Nephron progenitor cell (in vitro differentiated cells): Measurements from ENCODE around the gene PYROXD2.

Experiments
- DNase-seq: peaks from one replicate; pipeline ENCODE4 v3.0.0; 2021
- H3K27ac Mint-ChIP-seq: 2 replicates; pipeline ENCODE4 v1.8.0; 2021; ENCODE audit warnings: mild to moderate bottlenecking, moderate library complexity, mixed read lengths
- H3K27me3 Mint-ChIP-seq: 2 replicates; pipeline ENCODE4 v1.8.0; 2021; ENCODE audit warnings: mild to moderate bottlenecking, low read depth, mixed read lengths; ENCODE audit not compliant: poor library complexity
- H3K36me3 Mint-ChIP-seq: 2 replicates; pipeline ENCODE4 v1.8.0; 2021; ENCODE audit warnings: low read depth, mixed read lengths
- H3K4me1 Mint-ChIP-seq: 2 replicates; pipeline ENCODE4 v1.8.0; 2021; ENCODE audit warnings: mixed read lengths
- H3K4me3 Mint-ChIP-seq: 2 replicates; pipeline ENCODE4 v1.8.0; 2021; ENCODE audit warnings: mild to moderate bottlenecking, moderate library complexity, mixed read lengths
- H3K9me3 Mint-ChIP-seq: 2 replicates; pipeline ENCODE4 v1.8.0; 2021; ENCODE audit warnings: mild to moderate bottlenecking, moderate library complexity, mixed read lengths
- TF ChIP-seq, protein P1 (sequence below): fragments of 200-600 bp; sonication (generic); IDR thresholded peaks from 2 replicates; pipeline ENCODE4 v1.5.0; 2021; ENCODE audit warnings: antibody characterized with exemption

Gene PYROXD2

DNA sequence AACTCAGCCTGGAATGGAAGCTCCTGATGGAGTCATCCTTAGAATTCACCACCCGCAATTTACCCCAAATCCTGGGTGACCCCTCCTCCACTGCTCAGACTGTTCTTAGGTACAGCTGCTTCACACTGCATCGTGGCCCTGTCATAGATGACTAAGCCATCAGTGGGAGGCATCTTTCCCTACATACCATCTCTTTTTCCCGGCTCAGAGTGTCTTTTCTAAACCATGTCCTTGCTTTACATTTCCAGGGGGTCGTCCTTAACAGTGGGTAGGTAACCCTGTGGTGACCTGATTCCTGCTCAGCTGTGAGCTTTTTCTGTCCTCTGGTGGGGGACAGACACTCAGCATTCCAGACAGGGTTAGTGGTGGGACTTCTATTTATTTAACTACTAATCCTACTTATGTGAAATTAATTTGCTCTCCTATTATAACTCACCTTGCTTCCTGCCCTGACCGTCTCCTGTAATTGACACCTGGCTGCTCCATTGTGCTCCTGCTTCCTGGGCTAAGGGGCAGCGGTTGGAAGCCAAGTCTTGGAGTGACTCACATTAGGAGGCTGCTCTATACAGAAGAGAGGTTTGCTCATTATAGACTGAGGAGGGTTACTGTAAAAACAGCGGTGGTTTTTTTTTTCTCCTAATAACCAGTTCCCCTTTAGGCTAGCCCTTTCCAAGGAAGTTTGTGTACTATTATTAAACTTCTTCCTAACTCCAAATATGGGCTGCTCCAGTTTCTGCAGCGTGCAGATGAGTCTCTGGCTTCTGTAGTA is 40.6 kb downstream of the PYROXD2 start:
- Mint-ChIP-seq H3K9me3 (peaks cover 4% of the 10 kb centered on the region), H3K36me3 (peaks cover 4% of the 10 kb centered on the region), H3K4me3 (no peak overlapping the region), H3K4me1 (peaks cover 75% of the 10 kb centered on the region), H3K27ac (no peak overlapping the region), H3K27me3 (peaks cover 20% of the 10 kb centered on the region)
- TF ChIP-seq, protein P1, sequence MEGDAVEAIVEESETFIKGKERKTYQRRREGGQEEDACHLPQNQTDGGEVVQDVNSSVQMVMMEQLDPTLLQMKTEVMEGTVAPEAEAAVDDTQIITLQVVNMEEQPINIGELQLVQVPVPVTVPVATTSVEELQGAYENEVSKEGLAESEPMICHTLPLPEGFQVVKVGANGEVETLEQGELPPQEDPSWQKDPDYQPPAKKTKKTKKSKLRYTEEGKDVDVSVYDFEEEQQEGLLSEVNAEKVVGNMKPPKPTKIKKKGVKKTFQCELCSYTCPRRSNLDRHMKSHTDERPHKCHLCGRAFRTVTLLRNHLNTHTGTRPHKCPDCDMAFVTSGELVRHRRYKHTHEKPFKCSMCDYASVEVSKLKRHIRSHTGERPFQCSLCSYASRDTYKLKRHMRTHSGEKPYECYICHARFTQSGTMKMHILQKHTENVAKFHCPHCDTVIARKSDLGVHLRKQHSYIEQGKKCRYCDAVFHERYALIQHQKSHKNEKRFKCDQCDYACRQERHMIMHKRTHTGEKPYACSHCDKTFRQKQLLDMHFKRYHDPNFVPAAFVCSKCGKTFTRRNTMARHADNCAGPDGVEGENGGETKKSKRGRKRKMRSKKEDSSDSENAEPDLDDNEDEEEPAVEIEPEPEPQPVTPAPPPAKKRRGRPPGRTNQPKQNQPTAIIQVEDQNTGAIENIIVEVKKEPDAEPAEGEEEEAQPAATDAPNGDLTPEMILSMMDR, result no peak
- DNase-seq, result no peak

GRCh38 chr10:98373260-98374040 is 41.5 kb downstream of the PYROXD2 start:
- Mint-ChIP-seq H3K36me3 (peaks cover 4% of the 10 kb centered on the region), H3K27me3 (peaks cover 16% of the 10 kb centered on the region), H3K4me3 (no peak overlapping the region), H3K27ac (no peak overlapping the region), H3K4me1 (peaks cover 78% of the 10 kb centered on the region), H3K9me3 (peaks cover 5% of the 10 kb centered on the region)
- no peak for DNase-seq
- TF ChIP-seq, protein P1, result no peak

DNA sequence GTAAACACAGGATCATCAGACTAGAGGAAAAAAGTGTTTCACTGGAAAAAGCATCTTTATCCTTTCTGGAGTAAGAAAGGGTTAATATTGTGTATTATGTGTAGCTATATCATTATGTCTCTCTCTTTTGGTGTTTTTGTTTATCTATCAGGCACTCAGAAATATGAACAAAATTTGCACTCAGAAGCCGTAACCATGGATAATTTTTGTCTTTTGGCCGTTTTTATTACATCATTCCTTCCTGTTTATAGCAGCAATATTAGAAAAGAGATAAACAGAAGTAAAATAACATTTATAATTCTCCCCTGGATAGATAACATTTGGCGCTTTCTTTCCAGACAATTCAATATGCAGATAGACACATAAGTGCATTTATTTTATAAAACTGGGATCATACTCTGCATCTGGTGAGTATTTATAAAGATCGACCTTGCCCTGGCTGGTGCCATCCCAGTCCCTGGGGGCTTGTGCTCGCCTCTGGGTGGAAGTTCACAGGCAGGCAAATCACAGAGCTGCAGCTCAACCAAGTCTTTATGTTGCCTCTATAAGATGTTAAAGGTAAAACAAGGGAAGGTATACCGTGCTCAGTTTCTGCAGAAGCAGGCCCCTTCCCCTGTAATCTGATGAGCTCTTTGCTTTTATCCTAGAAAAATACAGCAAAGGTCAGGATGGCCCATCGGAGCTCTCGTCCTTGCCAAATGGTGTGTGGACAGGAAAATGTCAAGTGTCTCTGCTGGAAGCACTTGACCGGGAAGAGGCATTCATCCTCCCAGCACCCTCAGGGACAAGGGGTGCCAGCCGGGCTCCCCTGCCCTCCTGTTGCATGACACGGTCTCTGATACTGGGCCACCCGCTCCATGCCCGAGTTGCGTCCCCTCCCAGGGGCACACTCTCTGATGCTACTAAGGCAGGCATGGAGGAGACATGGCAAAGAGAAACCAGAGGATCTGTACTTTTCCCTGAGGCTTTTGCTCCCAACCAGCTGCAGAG is 43.9 kb downstream of the PYROXD2 start:
- H3K27me3 Mint-ChIP-seq, result peaks cover 19% of the 10 kb centered on the region
- H3K9me3 Mint-ChIP-seq, result peaks cover 5% of the 10 kb centered on the region
- TF ChIP-seq, protein P1, result no peak
- peaks cover 72% of the 10 kb centered on the region for H3K4me1 Mint-ChIP-seq
- H3K36me3 Mint-ChIP-seq, result no peaks in the 10 kb centered on the region
- no peak for DNase-seq
- H3K27ac Mint-ChIP-seq, result peak overlapping the region; percentile 52
- H3K4me3 Mint-ChIP-seq, result peak overlapping the region; percentile 4

DNA sequence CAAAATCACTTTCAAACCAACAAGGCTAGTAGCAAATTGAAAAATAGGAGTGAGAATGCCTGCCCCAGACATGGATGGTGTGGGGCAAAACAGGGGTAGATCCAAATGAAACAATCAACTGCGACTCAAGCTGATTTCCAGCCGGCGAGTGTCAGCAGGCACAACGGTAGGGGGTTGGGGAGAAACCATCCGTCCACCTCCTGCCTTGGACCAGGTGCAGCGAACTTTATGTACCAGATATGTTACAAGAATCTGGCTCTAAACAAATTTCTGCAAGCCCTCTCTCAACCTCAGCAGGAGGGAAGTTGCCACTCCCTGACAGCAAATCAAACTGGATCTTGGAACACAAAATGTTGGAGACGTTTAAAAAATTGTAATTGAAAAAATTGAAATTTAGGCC is 45.2 kb downstream of the PYROXD2 start:
- Mint-ChIP-seq H3K27me3 (peaks cover 10% of the 10 kb centered on the region), H3K4me3 (no peak overlapping the region), H3K4me1 (peaks cover 74% of the 10 kb centered on the region), H3K9me3 (peaks cover 5% of the 10 kb centered on the region), H3K27ac (no peak overlapping the region), H3K36me3 (no peaks in the 10 kb centered on the region)
- no peak for DNase-seq
- TF ChIP-seq, protein P1, result no peak

GRCh38 chr10:98368644-98369043 is 46.3 kb downstream of the PYROXD2 start:
- no peaks in the 10 kb centered on the region for H3K36me3 Mint-ChIP-seq
- no peak for DNase-seq
- no peak overlapping the region for H3K27ac Mint-ChIP-seq
- TF ChIP-seq, protein P1, result no peak
- peaks cover 5% of the 10 kb centered on the region for H3K9me3 Mint-ChIP-seq
- H3K27me3 Mint-ChIP-seq, result peaks cover 6% of the 10 kb centered on the region
- peaks cover 74% of the 10 kb centered on the region for H3K4me1 Mint-ChIP-seq
- H3K4me3 Mint-ChIP-seq, result no peak overlapping the region
